Kidney (tissue), 14 donors: ENCODE results near the gene TTC28. TPM values are rescaled to one million over a fixed set of nuclear protein-coding genes. Genes with fewer than 3 reads are reported as not detected.

ENCODE experiments used
- DNase-seq, 5 donors: peaks; one replicate each; pipeline ENCODE4 v3.0.0-alpha.2; 2013 to 2020
- FAIRE-seq: peaks from 2 replicates; lab custom pipeline; 2012; peaks lifted over from hg19 to GRCh38; lab: Jason Lieb, UNC
- H3K27ac ChIP-seq, 2 donors: one replicate each; pipeline ENCODE4 v1.7.0; 2013; ENCODE audit warnings: low read depth in 2 of 2, low read length in 2 of 2, inconsistent platforms in 1 of 2
- H3K27me3 ChIP-seq: one replicate; pipeline ENCODE4 v1.7.1; 2013; ENCODE audit warnings: low read length, inconsistent platforms; ENCODE audit not compliant: control insufficient read depth, insufficient read depth
- H3K36me3 ChIP-seq, 3 donors: one replicate each; pipeline versions ENCODE4 v1.7.0 to v1.7.1; 2013; ENCODE audit warnings: low read length in 3 of 3, control low read depth in 1 of 3, inconsistent platforms in 1 of 3; ENCODE audit not compliant: insufficient read depth in 3 of 3, control insufficient read depth in 2 of 3
- H3K4me1 ChIP-seq, 3 donors: one replicate each; pipeline versions ENCODE4 v1.7.0 to v1.7.1; 2013; ENCODE audit warnings: low read length in 3 of 3, inconsistent platforms in 1 of 3, low read depth in 1 of 3; ENCODE audit not compliant: control insufficient read depth in 2 of 3, insufficient read depth in 2 of 3
- H3K4me3 ChIP-seq, 3 donors: one replicate each; pipeline versions ENCODE4 v1.7.0 to v1.8.1; 2013; ENCODE audit warnings: low read length in 3 of 3, control low read depth in 1 of 3, inconsistent platforms in 1 of 3
- H3K9ac ChIP-seq, 3 donors: one replicate each; pipeline versions ENCODE4 v1.7.0 to v1.7.1; 2013; ENCODE audit warnings: low read length in 3 of 3, control low read depth in 1 of 3, inconsistent platforms in 1 of 3
- H3K9me3 ChIP-seq, 3 donors: one replicate each; pipeline versions ENCODE4 v1.7.0 to v1.7.1; 2013; ENCODE audit warnings: low read length in 3 of 3, control low read depth in 1 of 3, inconsistent platforms in 1 of 3; ENCODE audit not compliant: control insufficient read depth in 2 of 3, insufficient read depth in 1 of 3
- intact Hi-C: fragments of 100-400 bp; cut with DNase I; formaldehyde crosslinking; loops from one replicate; pipeline ENCODE4 v1.11.1; 2022
- polyA plus RNA-seq: library from polyadenylated mRNA; stranded (reverse); fragments of 350-450 nt; fragmentation: Illumina TruSeq; extraction: RNeasy Lipid Tissue Mini Kit (QIAGEN cat#74804); gene quantifications from one replicate; pipeline ENCODE4 v1.2.3, GENCODE V29; 2014; ENCODE audit warnings: low read depth, low replicate concordance; ENCODE audit not compliant: insufficient read depth
- total RNA-seq: library from RNA; stranded (reverse); fragmentation: NEBNext Ultra II Directional; extraction: Animal tissue kit (Norgen Biotek cat#: 25700); gene quantifications from one replicate; pipeline ENCODE4 v1.2.1, GENCODE V29; 2021
- TF ChIP-seq, protein P1 (sequence below): IDR thresholded peaks from 3 replicates; pipeline ENCODE4 v1.5.1; 2012; ENCODE audit warnings: mild to moderate bottlenecking, moderate library complexity, borderline replicate concordance; ENCODE audit not compliant: insufficient read depth; ENCODE audit errors: extremely low read depth
- donor health status: control.
- donor health status: control.
- donor health status: control.
- donor health status: control.
- donor health status: control.
- donor health status: DM: yes; HTN: yes; CAD: no.
- donor health status: Normal renal cell carcinoma (clear cell type).

TTC28 gene
- total and polyA plus RNA-seq, 2 donors from 2014 or later, result 3.5 to 40.2 TPM

DNA sequence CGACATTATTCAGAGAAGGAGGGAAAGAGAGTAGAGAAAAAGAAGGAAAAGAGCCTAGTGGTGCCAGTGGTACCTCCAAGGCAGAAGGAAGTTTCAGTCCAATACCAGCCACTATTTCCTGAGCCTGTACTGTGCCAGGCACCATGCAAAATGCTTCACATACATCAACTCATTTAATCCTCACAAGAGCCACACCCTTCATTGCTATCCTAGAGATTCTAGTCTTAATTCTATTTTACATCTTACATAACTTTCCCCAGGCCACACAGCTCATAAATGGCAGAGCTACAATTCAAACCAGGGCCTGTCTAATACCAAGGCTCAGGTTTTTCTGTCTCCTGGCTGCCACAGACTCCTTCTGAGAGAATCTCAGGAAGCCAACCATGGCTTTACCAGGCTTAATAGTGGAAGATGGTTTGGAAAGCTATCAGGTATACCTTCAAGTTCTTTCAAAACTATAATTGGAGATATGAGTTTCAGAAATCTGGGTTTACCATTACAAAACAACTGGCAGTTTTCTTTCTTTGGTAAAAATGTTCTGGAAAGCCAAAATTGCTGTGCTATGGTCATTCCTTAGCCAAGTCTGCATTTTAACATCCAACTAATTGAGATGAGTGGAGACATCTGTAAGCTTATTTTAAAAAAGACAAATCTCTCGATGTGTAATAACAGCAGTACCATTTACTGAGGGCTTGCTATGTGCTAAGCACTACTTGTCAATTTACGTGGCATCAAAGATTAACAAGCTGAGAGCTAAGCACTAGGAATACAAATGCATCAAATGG, 535.5 kb downstream of the TTC28 start:
- H3K27me3 ChIP-seq, result no peaks in the 10 kb centered on the region
- H3K27ac ChIP-seq, result no peak overlapping the region
- FAIRE-seq (no peak), DNase-seq (peak in 1 of 5 donors; percentile 21)
- peaks cover 0 to 21% (median 3%) of the 10 kb centered on the region in 3 donors for H3K4me1 ChIP-seq
- no peaks in the 10 kb centered on the region for H3K9me3 ChIP-seq
- no peak overlapping the region for H3K4me3 ChIP-seq
- no peaks in the 10 kb centered on the region for H3K36me3 ChIP-seq
- no peak overlapping the region for H3K9ac ChIP-seq
- TF ChIP-seq, protein P1, sequence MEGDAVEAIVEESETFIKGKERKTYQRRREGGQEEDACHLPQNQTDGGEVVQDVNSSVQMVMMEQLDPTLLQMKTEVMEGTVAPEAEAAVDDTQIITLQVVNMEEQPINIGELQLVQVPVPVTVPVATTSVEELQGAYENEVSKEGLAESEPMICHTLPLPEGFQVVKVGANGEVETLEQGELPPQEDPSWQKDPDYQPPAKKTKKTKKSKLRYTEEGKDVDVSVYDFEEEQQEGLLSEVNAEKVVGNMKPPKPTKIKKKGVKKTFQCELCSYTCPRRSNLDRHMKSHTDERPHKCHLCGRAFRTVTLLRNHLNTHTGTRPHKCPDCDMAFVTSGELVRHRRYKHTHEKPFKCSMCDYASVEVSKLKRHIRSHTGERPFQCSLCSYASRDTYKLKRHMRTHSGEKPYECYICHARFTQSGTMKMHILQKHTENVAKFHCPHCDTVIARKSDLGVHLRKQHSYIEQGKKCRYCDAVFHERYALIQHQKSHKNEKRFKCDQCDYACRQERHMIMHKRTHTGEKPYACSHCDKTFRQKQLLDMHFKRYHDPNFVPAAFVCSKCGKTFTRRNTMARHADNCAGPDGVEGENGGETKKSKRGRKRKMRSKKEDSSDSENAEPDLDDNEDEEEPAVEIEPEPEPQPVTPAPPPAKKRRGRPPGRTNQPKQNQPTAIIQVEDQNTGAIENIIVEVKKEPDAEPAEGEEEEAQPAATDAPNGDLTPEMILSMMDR, result no peak
- intact Hi-C loops, result no loop called here

DNA sequence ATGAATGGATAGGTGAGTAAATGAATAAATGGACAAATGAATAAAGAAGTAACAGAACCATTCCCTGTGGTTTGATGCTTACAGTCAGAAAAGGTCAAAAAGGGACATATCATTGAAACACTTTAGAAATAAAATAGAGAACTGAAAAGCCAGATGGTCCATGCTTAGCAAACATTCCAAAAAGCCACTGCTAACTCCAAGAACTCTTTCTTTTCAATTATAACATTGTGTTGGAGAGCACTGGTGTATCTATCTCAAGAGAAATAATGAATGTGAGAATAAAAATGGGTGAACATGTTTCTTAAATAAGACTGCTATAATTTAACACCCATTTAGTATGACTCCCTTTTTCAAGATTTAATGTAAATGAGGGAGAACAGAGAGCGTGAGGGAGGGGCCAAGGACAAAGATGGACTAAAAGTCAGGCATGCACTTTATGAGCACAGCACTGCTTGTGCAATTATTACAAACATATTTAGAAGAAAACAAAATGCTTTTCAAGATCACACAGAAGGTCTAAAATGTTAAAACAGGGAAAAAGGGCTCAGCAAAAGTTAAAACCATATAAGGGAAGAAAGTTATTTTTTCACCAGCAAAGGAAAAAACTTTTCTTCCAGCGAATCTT, 536.3 kb downstream of the TTC28 start:
- no peak for FAIRE-seq
- peaks cover 0 to 21% (median 3%) of the 10 kb centered on the region in 3 donors for H3K4me1 ChIP-seq

DNA sequence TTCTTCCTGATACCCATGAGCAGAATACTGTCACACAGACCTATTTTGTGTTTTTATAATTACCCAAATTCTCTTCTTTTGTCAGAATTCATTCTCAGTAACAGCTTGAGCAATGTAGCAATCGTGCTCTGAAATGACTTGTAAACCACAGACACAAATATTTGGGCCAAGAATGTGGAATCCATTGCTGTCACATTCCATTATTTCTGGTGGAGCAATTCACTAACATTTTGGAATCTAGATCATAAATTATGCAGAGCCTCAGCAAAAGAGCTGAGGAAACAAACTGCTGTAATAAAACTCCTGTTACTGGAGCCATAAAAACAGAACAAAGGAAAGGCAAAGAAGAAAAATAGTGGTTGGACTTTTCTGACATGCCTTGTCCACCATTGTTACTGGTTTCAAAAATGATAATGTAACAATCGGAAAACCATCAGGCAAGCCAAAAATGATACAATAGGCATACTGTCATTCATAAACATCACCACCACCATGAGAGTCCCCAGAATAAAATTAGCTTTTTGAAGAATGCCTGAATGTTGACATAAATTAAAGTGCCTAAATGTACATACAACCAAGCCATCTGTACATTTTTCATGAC, 537.2 kb downstream of the TTC28 start:
- intact Hi-C loops, result no loop called here
- no peak for FAIRE-seq
- H3K27ac ChIP-seq, result no peak overlapping the region

More for the DNA sequence above, 536.3 kb downstream of the TTC28 start:
- Histone ChIP-seq H3K36me3 (no peaks in the 10 kb centered on the region), H3K27ac (no peak overlapping the region), H3K4me3 (no peak overlapping the region), H3K9me3 (no peaks in the 10 kb centered on the region), H3K27me3 (no peaks in the 10 kb centered on the region), H3K9ac (no peak overlapping the region)
- DNase-seq, result peak in 2 of 5 donors; percentile 12 to 43
- intact Hi-C loops, result no loop called here
- TF ChIP-seq, protein P1, result no peak

More for the DNA sequence above, 537.2 kb downstream of the TTC28 start:
- H3K36me3 ChIP-seq, result no peaks in the 10 kb centered on the region
- TF ChIP-seq, protein P1, result no peak
- H3K27me3 ChIP-seq, result no peaks in the 10 kb centered on the region
- H3K4me3 ChIP-seq, result no peak overlapping the region
- peak in 3 of 5 donors; percentile 23 to 90 (median 84) for DNase-seq
- peaks cover 0 to under 1% (median 0%) of the 10 kb centered on the region in 3 donors for H3K9me3 ChIP-seq
- H3K4me1 ChIP-seq, result peaks cover 0 to 21% (median 3%) of the 10 kb centered on the region in 3 donors
- H3K9ac ChIP-seq, result no peak overlapping the region
